GM12878 (cell line): ENCODE data around the gene USP15. TPM values are rescaled to one million over a fixed set of nuclear protein-coding genes. Genes with fewer than 3 reads are reported as not detected.

Source experiments
- ATAC-seq: fragments of 200-7000 bp; cut with Tn5 transposase; 3 replicates; pipeline ENCODE4 v1.9.1; 2020; ENCODE audit warnings: mild to moderate bottlenecking, moderate library complexity
- BruUV-seq: library from RNA; stranded (reverse); fragments of 400-500 nt; replicated peaks from 2 replicates; lab custom pipeline; 2021; lab: Mats Ljungman, UMichigan
- CTCF ChIA-PET: fragments of 300-600 bp; sonication (Branson Sonifier 250); formaldehyde crosslinking; extraction: SDS; loops from one replicate; lab custom pipeline; 2021; ENCODE audit warnings: inconsistent platforms; lab: Yijun Ruan, JAX
- POLR2A ChIA-PET: fragments of 350-600 bp; formaldehyde crosslinking; extraction: SDS; loops from one replicate; lab custom pipeline; 2021; ENCODE audit warnings: inconsistent platforms; lab: Charles Lee
- RAD21 ChIA-PET: fragments of 300-600 bp; sonication (Branson Sonifier 250); formaldehyde crosslinking; loops from one replicate; lab custom pipeline; 2023; ENCODE audit warnings: antibody characterized with exemption; ENCODE audit not compliant: unreplicated experiment; lab: Charles Lee
- SMC1A ChIA-PET: fragments of 300-600 bp; sonication (Branson Sonifier 250); formaldehyde crosslinking; loops from one replicate; lab custom pipeline; 2023; ENCODE audit not compliant: unreplicated experiment, uncharacterized antibody; lab: Charles Lee
- DNase-seq: peaks from one replicate; pipeline ENCODE4 v3.0.0-alpha.2; 2011; ENCODE audit warnings: low read depth, low spot score
- FAIRE-seq: peaks from 3 replicates; lab custom pipeline; 2011; peaks lifted over from hg19 to GRCh38; lab: Jason Lieb, UNC
- H2AFZ ChIP-seq: 2 replicates; pipeline ENCODE4 v1.6.0; 2011; ENCODE audit warnings: low read depth, low read length, control low read depth; ENCODE audit not compliant: control insufficient read depth
- H3K27ac ChIP-seq: 2 replicates; pipeline ENCODE4 v1.5.1; 2011; ENCODE audit warnings: control low read depth; ENCODE audit not compliant: control insufficient read depth, insufficient read depth
- H3K27me3 ChIP-seq, 2 experiments: replicated peaks in 1 of 2; 2 replicates each; pipeline versions ENCODE4 v1.6.0 to v1.6.1; 2011; ENCODE audit warnings: low read length in 1 of 2; ENCODE audit not compliant: control insufficient read depth in 2 of 2, insufficient read depth in 2 of 2
- H3K36me3 ChIP-seq, 2 experiments: 2 replicates each; pipeline ENCODE4 v1.5.1; 2011; ENCODE audit warnings: low read length in 1 of 2; ENCODE audit not compliant: control insufficient read depth in 2 of 2, insufficient read depth in 2 of 2
- H3K4me1 ChIP-seq: 2 replicates; pipeline ENCODE4 v1.6.1; 2011; ENCODE audit warnings: mild to moderate bottlenecking, low read length, moderate library complexity, mixed read lengths; ENCODE audit not compliant: control insufficient read depth, insufficient read depth
- H3K4me2 ChIP-seq: 2 replicates; pipeline ENCODE4 v1.6.0; 2011; ENCODE audit warnings: control low read depth; ENCODE audit not compliant: control insufficient read depth, insufficient read depth
- H3K4me3 ChIP-seq: fragments of 200-600 bp; sonication (generic); 2 replicates; pipeline ENCODE4 v1.5.1; 2016
- H3K79me2 ChIP-seq: 2 replicates; pipeline ENCODE4 v1.6.0; 2011; ENCODE audit warnings: low read length; ENCODE audit not compliant: control insufficient read depth, insufficient read depth
- H3K9ac ChIP-seq: 2 replicates; pipeline ENCODE4 v1.8.0; 2011; ENCODE audit warnings: low read length, control low read depth, mixed read lengths; ENCODE audit not compliant: control insufficient read depth, insufficient read depth
- H3K9me3 ChIP-seq: replicated peaks from 3 replicates; pipeline ENCODE4 v1.5.1; 2011; ENCODE audit warnings: mild to moderate bottlenecking, low read length; ENCODE audit not compliant: control insufficient read depth, insufficient read depth
- H4K20me1 ChIP-seq: 2 replicates; pipeline ENCODE4 v1.6.0; 2011; ENCODE audit not compliant: control insufficient read depth, insufficient read depth
- EGR1 ChIP-seq, 2 experiments: IDR thresholded peaks; 1 replicate in 1 of 2; 2 replicates in 1 of 2; pipeline ENCODE4 v1.6.1; 2011 to 2012; ENCODE audit warnings: low read depth in 2 of 2, low read length in 2 of 2, borderline replicate concordance in 1 of 2, mild to moderate bottlenecking in 1 of 2, moderate library complexity in 1 of 2
- HSF1 ChIP-seq: fragments of 150-350 bp; IDR thresholded peaks from 2 replicates; pipeline ENCODE4 v1.6.1; 2014; ENCODE audit warnings: mild to moderate bottlenecking, low read depth, low read length
- RAD21 ChIP-seq: IDR thresholded peaks from 2 replicates; pipeline ENCODE4 v1.6.1; 2011; ENCODE audit warnings: mild to moderate bottlenecking, low read depth, low read length, moderate library complexity; ENCODE audit not compliant: insufficient read depth
- REST ChIP-seq: IDR thresholded peaks from 2 replicates; pipeline ENCODE4 v1.6.1; 2012; ENCODE audit warnings: mild to moderate bottlenecking, low read depth, low read length
- SMAD5 ChIP-seq: IDR thresholded peaks from 2 replicates; pipeline ENCODE4 v1.6.1; 2016; ENCODE audit warnings: antibody characterized with exemption, low read depth
- WGBS: methylation state at CpG from one replicate; pipeline ENCODE4 v1.1.6; 2016; ENCODE audit warnings: low lambda C conversion rate; ENCODE audit not compliant: insufficient replicate concordance, insufficient coverage; ENCODE audit errors: missing lambda C conversion rate; 5-methylcytosine and 5-hydroxymethylcytosine counted together
- in situ Hi-C: fragments of 300-500 bp; cut with MboI; formaldehyde crosslinking; loops from 9 replicates; pipeline ENCODE4 v1.14.3; 2018; ENCODE audit warnings: mixed read lengths
- intact Hi-C: fragments of 100-400 bp; cut with micrococcal nuclease; formaldehyde crosslinking; loops from one replicate; pipeline ENCODE4 v1.14.2; 2022; ENCODE audit not compliant: unreplicated experiment
- polyA plus RNA-seq, 11 experiments: library from polyadenylated mRNA; depleted of rRNA in 4 of 11; unstranded in 6 of 11; stranded (reverse) in 5 of 11; fragments of >200 nt; fragmentation: Nextera tagmentation in 4 of 11; fragmentation: Illumina TruSeq in 1 of 11; extraction: Ambion mirVana in 4 of 11; extraction: Trizol in 1 of 11; gene quantifications; 1 replicate in 1 of 11; 2 replicates in 10 of 11; pipeline versions ENCODE4 v1.2.1 to v1.2.3, GENCODE V29; 2011 to 2016; ENCODE audit warnings: inconsistent platforms in 2 of 11, missing spikeins in 2 of 11, low read depth in 1 of 11
- total RNA-seq, 4 experiments: library from RNA; depleted of rRNA in 3 of 4; stranded (reverse); fragments of >200 nt in 3 of 4; fragmentation: Illumina TruSeq in 1 of 4; extraction: Trizol in 1 of 4; gene quantifications; 2 replicates each; pipeline versions ENCODE4 v1.2.1 to v1.2.3, GENCODE V29; 2013 to 2021

Gene USP15
- total and polyA plus RNA-seq, 10 of the 15 experiments (the other 5 are each of a cell fraction or from before 2014, with no cell fraction given): 57.6 to 101 (median 90.2) TPM

GRCh38 chr12:62429457-62429856, 169.3 kb downstream of the USP15 start:
- 0 out of 4 replicates have a peak, but pooled peaks cover 0 to 1% of the 10 kb centered on the region in 2 experiments for H3K27me3 ChIP-seq
- H3K9me3 ChIP-seq: no peaks in the 10 kb centered on the region; the same call in 2 of the 3 replicates
- FAIRE-seq: no peak
- no peak for TF ChIP-seq HSF1
- TF ChIP-seq SMAD5: no peak
- no peak overlapping the region for H3K27ac ChIP-seq
- CTCF ChIA-PET: interaction anchor here (0.7 kb wide), 1 partner anchor 9 kb away, joined by 3 read pairs; no protein-coding TSS in a partner anchor
- no peaks in the 10 kb centered on the region for H3K36me3 ChIP-seq
- no peaks in the 10 kb centered on the region for H4K20me1 ChIP-seq
- ATAC-seq: no peak
- no peak overlapping the region for H3K4me3 ChIP-seq
- no peak overlapping the region for H3K4me2 ChIP-seq
- no peaks in the 10 kb centered on the region; the same call in 1 of the 2 replicates for H3K4me1 ChIP-seq
- SMC1A ChIA-PET: no interaction called here
- DNase-seq: no peak
- intact Hi-C loops: no loop called here
- no TSS peak for BruUV-seq
- H2AFZ ChIP-seq: no peak overlapping the region
- RAD21 ChIA-PET: no interaction called here
- in situ Hi-C loops: loop anchor here (25.0 kb wide), 1 partner anchor 633 kb away; no protein-coding TSS in a partner anchor
- H3K79me2 ChIP-seq: no peaks in the 10 kb centered on the region
- POLR2A ChIA-PET: no interaction called here
- H3K9ac ChIP-seq: no peak overlapping the region

GRCh38 chr12:62434494-62435302, 174.5 kb downstream of the USP15 start:
- Histone ChIP-seq H3K79me2 (no peaks in the 10 kb centered on the region), H3K4me3 (peak overlapping the region; percentile 60), H3K4me1 (peaks cover 14% of the 10 kb centered on the region), H3K27ac (no peak overlapping the region), H3K27me3 (0 out of 4 replicates have a peak, but pooled peaks cover 0 to 1% of the 10 kb centered on the region in 2 experiments), H2AFZ (peak overlapping the region; percentile 79), H3K9ac (no peak overlapping the region), H3K4me2 (peak overlapping the region; percentile 99), H3K36me3 (no peaks in the 10 kb centered on the region), H4K20me1 (no peaks in the 10 kb centered on the region), H3K9me3 (no peaks in the 10 kb centered on the region)
- ChIA-PET SMC1A (interaction anchor here (1.0 to 5.3 kb wide), 6 partner anchors 10 to 378 kb away, joined by 3 to 112 read pairs (median 4); no protein-coding TSS in a partner anchor), POLR2A (no interaction called here), CTCF (interaction anchor here (0.5 to 5.7 kb wide), 15 partner anchors 9 to 663 kb away, joined by 3 to 169 read pairs (median 3); no protein-coding TSS in a partner anchor), RAD21 (interaction anchor here (1.0 to 4.9 kb wide), 3 partner anchors 72 to 378 kb away, joined by 3 to 57 read pairs (median 6); no protein-coding TSS in a partner anchor)
- no TSS peak for BruUV-seq
- in situ Hi-C loops (loop anchor here (5.0 to 25.0 kb wide), 2 partner anchors 358 to 628 kb away; no protein-coding TSS in a partner anchor), intact Hi-C loops (loop anchor here (5.0 kb wide), 2 partner anchors 148 to 378 kb away; no protein-coding TSS in a partner anchor)
- DNase-seq (no peak), ATAC-seq (peak; percentile 43), FAIRE-seq (no peak)
- WGBS: 0% methylated on average over 16 of the region's 16 CpGs
- TF ChIP-seq EGR1 (IDR thresholded peaks at IDR 0.05; ENCODE audit: borderline replicate concordance in 1 of 2, low read depth in 2 of 2, low read length in 2 of 2) (no peak), REST (no peak), RAD21 (no peak)
